HEK293 (cell line): ENCODE data around the gene MBD3L2.

Source experiments
- CTCF ChIA-PET: fragments of 350-600 bp; formaldehyde crosslinking; extraction: SDS; loops from one replicate; lab custom pipeline; 2021; ENCODE audit warnings: antibody characterized with exemption; lab: Yijun Ruan, JAX
- POLR2A ChIA-PET: fragments of 300-600 bp; formaldehyde crosslinking; extraction: SDS; loops from one replicate; lab custom pipeline; 2020; ENCODE audit warnings: antibody characterized with exemption, inconsistent platforms; lab: Yijun Ruan, JAX
- H3K27ac ChIP-seq: fragments of 200-500 bp; sonication (Bioruptor generic); 2 replicates; pipeline ENCODE4 v1.5.1; 2014; ENCODE audit warnings: low read depth, low read length, control low read depth, inconsistent platforms; ENCODE audit errors: extremely low read depth
- H3K36me3 ChIP-seq, 2 experiments: fragments of 200-500 bp in 1 of 2; sonication (Bioruptor generic) in 1 of 2; 1 replicate in 1 of 2; 2 replicates in 1 of 2; pipeline ENCODE4 v1.5.1; 2014 to 2017; ENCODE audit warnings: inconsistent platforms in 2 of 2, low read length in 2 of 2; ENCODE audit not compliant: control insufficient read depth in 2 of 2, insufficient read depth in 1 of 2
- H3K4me1 ChIP-seq: fragments of 200-500 bp; sonication (Bioruptor generic); 2 replicates; pipeline ENCODE4 v1.5.1; 2014; ENCODE audit warnings: mild to moderate bottlenecking, low read length, inconsistent platforms; ENCODE audit not compliant: control insufficient read depth, insufficient read depth
- H3K4me3 ChIP-seq: 2 replicates; pipeline ENCODE4 v1.5.1; 2011; ENCODE audit warnings: low read depth, mild to moderate bottlenecking, control low read depth, low read length, moderate library complexity
- H3K9me3 ChIP-seq: fragments of 200-500 bp; sonication (Bioruptor generic); 2 replicates; pipeline ENCODE4 v1.5.1; 2014; ENCODE audit warnings: low read depth, low read length, inconsistent platforms; ENCODE audit not compliant: control insufficient read depth, insufficient read depth
- GLIS1 ChIP-seq: fragments of 450-650 bp; formaldehyde crosslinking; IDR thresholded peaks from 2 replicates; pipeline ENCODE4 v1.5.1; 2016; ENCODE audit warnings: missing biosample characterization, missing genetic modification characterization
- PRDM6 ChIP-seq: fragments of 450-650 bp; formaldehyde crosslinking; IDR thresholded peaks from 2 replicates; pipeline ENCODE4 v1.5.1; 2017; ENCODE audit warnings: missing biosample characterization, missing genetic modification characterization
- TSHZ1 ChIP-seq: fragments of 450-650 bp; formaldehyde crosslinking; IDR thresholded peaks from 2 replicates; pipeline ENCODE4 v1.5.1; 2016; ENCODE audit warnings: missing biosample characterization, missing genetic modification characterization, borderline replicate concordance
- ZBTB10 ChIP-seq: fragments of 450-650 bp; formaldehyde crosslinking; IDR thresholded peaks from 2 replicates; pipeline ENCODE4 v1.5.1; 2016; ENCODE audit warnings: missing biosample characterization, missing genetic modification characterization
- ZBTB17 ChIP-seq: fragments of 450-650 bp; formaldehyde crosslinking; IDR thresholded peaks from 2 replicates; pipeline ENCODE4 v1.5.1; 2016; ENCODE audit warnings: missing biosample characterization, missing genetic modification characterization
- ZFP37 ChIP-seq: fragments of 450-650 bp; formaldehyde crosslinking; IDR thresholded peaks from 2 replicates; pipeline ENCODE4 v1.5.1; 2016; ENCODE audit warnings: missing biosample characterization, missing genetic modification characterization
- ZNF140 ChIP-seq: fragments of 450-650 bp; formaldehyde crosslinking; IDR thresholded peaks from 2 replicates; pipeline ENCODE4 v1.5.1; 2016; ENCODE audit warnings: missing biosample characterization, missing genetic modification characterization
- ZNF214 ChIP-seq: fragments of 450-650 bp; formaldehyde crosslinking; IDR thresholded peaks from 2 replicates; pipeline ENCODE4 v1.5.1; 2017; ENCODE audit warnings: missing biosample characterization, mild to moderate bottlenecking, missing genetic modification characterization, borderline replicate concordance
- ZNF362 ChIP-seq: fragments of 450-650 bp; formaldehyde crosslinking; IDR thresholded peaks from 2 replicates; pipeline ENCODE4 v1.5.1; 2016; ENCODE audit warnings: missing biosample characterization, missing genetic modification characterization
- ZNF449 ChIP-seq: fragments of 450-650 bp; formaldehyde crosslinking; IDR thresholded peaks from 2 replicates; pipeline ENCODE4 v1.5.1; 2017; ENCODE audit warnings: missing biosample characterization, mild to moderate bottlenecking, missing genetic modification characterization, moderate library complexity
- ZNF580 ChIP-seq: fragments of 450-650 bp; formaldehyde crosslinking; IDR thresholded peaks from 2 replicates; pipeline ENCODE4 v1.5.1; 2016; ENCODE audit warnings: missing biosample characterization, missing genetic modification characterization
- ZNF610 ChIP-seq: fragments of 450-650 bp; formaldehyde crosslinking; IDR thresholded peaks from 2 replicates; pipeline ENCODE4 v1.5.1; 2016; ENCODE audit warnings: missing biosample characterization, missing genetic modification characterization, borderline replicate concordance
- ZNF707 ChIP-seq: fragments of 450-650 bp; formaldehyde crosslinking; IDR thresholded peaks from 2 replicates; pipeline ENCODE4 v1.5.1; 2016; ENCODE audit warnings: missing biosample characterization, missing genetic modification characterization
- ZSCAN23 ChIP-seq: fragments of 450-650 bp; formaldehyde crosslinking; IDR thresholded peaks from 2 replicates; pipeline ENCODE4 v1.5.1; 2016; ENCODE audit warnings: missing biosample characterization, missing genetic modification characterization

MBD3L2 gene

GRCh38 chr19:7069042-7069903, 20.2 kb downstream of the MBD3L2 start, which contains the start of gene ZNF557 (continued):
- peak; percentile 93 for TF ChIP-seq ZNF580 (tag by site-specific recombination)
- no peak for TF ChIP-seq ZNF707 (tag by site-specific recombination)
- no peak for TF ChIP-seq ZBTB10 (tag by site-specific recombination)
- no peak for TF ChIP-seq ZNF140 (tag by site-specific recombination)
- peak; percentile 44 for TF ChIP-seq ZBTB17 (tag by site-specific recombination)
- no peak for TF ChIP-seq ZNF214
- 0 out of 2 replicates have a peak, but pooled peaks have one; percentile 26 for TF ChIP-seq ZNF610 (tag by site-specific recombination)

- ChIA-PET CTCF (interaction anchor here (0.5 to 1.1 kb wide), 5 partner anchors 86 to 689 kb away, joined by 3 to 6 read pairs (median 4); no protein-coding TSS in a partner anchor), POLR2A (interaction anchor here (0.8 to 2.6 kb wide), 8 partner anchors 8 to 1166 kb away, joined by 3 to 30 read pairs (median 4); partner anchors contain the start of genes INSR and NDUFA11)
- Histone ChIP-seq H3K4me1 (no peaks in the 10 kb centered on the region), H3K27ac (no peak overlapping the region), H3K36me3 (peaks cover 6 to 36% of the 10 kb centered on the region in 2 experiments; a peak in 2 of 3 replicates), H3K9me3 (no peaks in the 10 kb centered on the region), H3K4me3 (peak overlapping the region; percentile 88)
- TF ChIP-seq GLIS1 (tag by site-specific recombination) (0 out of 2 replicates have a peak, but pooled peaks have one; percentile 22), TSHZ1 (no peak), ZSCAN23 (tag by site-specific recombination) (no peak), ZFP37 (tag by site-specific recombination) (0 out of 2 replicates have a peak, but pooled peaks have one; percentile 4), ZNF362 (tag by site-specific recombination) (no peak)
These were observed 20.7 kb downstream of the MBD3L2 start for GRCh38 chr19:7069904-7070226.

- Histone ChIP-seq H3K9me3 (no peaks in the 10 kb centered on the region), H3K4me3 (no peak overlapping the region), H3K27ac (no peak overlapping the region), H3K4me1 (no peaks in the 10 kb centered on the region), H3K36me3 (peaks cover 24 to 63% of the 10 kb centered on the region in 2 experiments)
- POLR2A ChIA-PET = no interaction called here
- TF ChIP-seq ZNF449 (tag by site-specific recombination) = no peak
- TF ChIP-seq ZSCAN23 (tag by site-specific recombination) = no peak
- TF ChIP-seq PRDM6 (tag by site-specific recombination) = no peak
- CTCF ChIA-PET = no interaction called here
These were observed 23.4 kb downstream of the MBD3L2 start for GRCh38 chr19:7072541-7072940.
